Spleen (tissue), 7 donors: ENCODE results near the gene RECK.

Experiments
- CTCF ChIP-seq, 11 experiments: fragments of 200-600 bp in 7 of 11; fragments of 450-650 bp in 4 of 11; sonication (generic) in 4 of 11; IDR thresholded peaks in 8 of 11; conservative IDR thresholded peaks in 3 of 11; 1 replicate in 7 of 11; 2 replicates in 4 of 11; pipeline versions ENCODE4 v1.4.0 to v1.8.0; 2016 to 2021; ENCODE audit warnings: antibody characterized with exemption in 11 of 11, inconsistent platforms in 4 of 11, mild to moderate bottlenecking in 1 of 11
- POLR2AphosphoS5 ChIP-seq, 3 donors: sonication (generic); formaldehyde crosslinking; IDR thresholded peaks; one replicate each; pipeline ENCODE4 v1.5.1; 2017; ENCODE audit warnings: antibody characterized with exemption in 3 of 3
- donor health status: DM: no; HTN: no; CAD: no; lungs with moderate emphysema.
- donor health status: DM: no; HTN: no; CAD: no.
- donor health status: DM: no; HTN: no; CAD: no.

- TF ChIP-seq CTCF (IDR thresholded peaks at IDR 0.05 in 8 of 11, conservative IDR thresholded peaks at IDR 0.05 in 3 of 11) (no peak), POLR2AphosphoS5 (IDR thresholded peaks at IDR 0.05) (no peak)
These were observed 10.2 kb downstream of the RECK start for GRCh38 chr9:36046923-36047322.
